A549 treated with DMSO at 1 μM for 4 hours (cell line): ENCODE measurements around the gene CSTF2T. TPM values are rescaled to one million over a fixed set of nuclear protein-coding genes. Genes with fewer than 3 reads are reported as not detected.

Experiments used
- total RNA-seq: library from RNA; stranded (reverse); fragments of 200-300 nt; extraction: Qiagen RNA extraction; gene quantifications from 5 replicates; pipeline ENCODE4 v1.2.3, GENCODE V29; 2022; ENCODE audit warnings: low read depth

The CSTF2T gene
- total RNA-seq, result 17.3 to 21.0 TPM (median 17.7 TPM) in 5 replicates

DNA sequence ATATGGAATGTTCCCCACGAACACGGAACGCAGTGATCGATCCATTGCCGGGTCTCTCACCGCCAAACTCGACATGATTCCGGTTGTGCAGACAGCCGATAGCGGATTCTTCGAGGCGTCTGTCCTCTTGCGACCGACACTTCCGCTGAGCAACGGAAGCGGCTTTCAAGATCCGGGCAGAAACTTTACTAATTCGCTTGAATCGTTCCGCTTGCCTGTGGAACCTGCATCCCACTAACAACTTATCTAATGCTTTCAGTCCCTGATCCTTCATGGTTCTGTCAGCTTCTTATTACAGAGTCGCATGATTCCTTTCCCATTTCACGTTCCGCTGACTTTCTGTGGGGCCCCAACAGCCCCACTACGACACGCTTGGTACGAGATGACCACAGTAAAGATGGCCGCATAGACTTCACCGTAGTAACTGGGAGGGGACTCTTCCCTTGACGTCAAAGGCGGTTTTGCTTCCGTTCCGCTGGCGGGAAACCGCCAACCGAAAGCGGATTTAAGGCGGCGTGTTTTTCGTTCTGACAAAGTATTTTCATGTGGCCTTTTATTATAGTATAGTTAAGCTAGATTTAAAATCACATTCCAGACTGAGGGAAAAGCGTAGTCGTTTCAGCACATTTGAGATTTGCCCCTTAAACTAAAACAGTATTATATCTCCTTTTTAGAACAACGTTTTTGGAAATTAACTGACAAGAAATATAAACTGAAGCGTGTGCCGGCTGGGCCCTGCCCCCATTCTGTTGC is at the start of gene CSTF2T:
Gene CSTF2T, minus strand, starts transcription at position 121 of the 753 bp plus-strand sequence. Its CDS starts 46 bp downstream, at position 75.

